Retinal pigment epithelial cell (primary cell): Measurements from ENCODE around the gene SDHA.
"Not testable (repeated sequence)": the region's sequence is repeated elsewhere in the genome, so short reads cannot be mapped to it uniquely, and the experiment has no call there.

Source experiments
- DNase-seq: peaks from one replicate; pipeline ENCODE4 v3.0.0-alpha.2; 2010; ENCODE audit warnings: low read depth
- H3K4me3 ChIP-seq: 2 replicates; pipeline ENCODE4 v1.5.1; 2011; ENCODE audit warnings: mild to moderate bottlenecking, low read length, control low read depth, moderate library complexity
- CTCF ChIP-seq: conservative IDR thresholded peaks from 2 replicates; pipeline ENCODE4 v1.5.1; 2011; ENCODE audit warnings: low read depth, low read length, control low read depth, inconsistent platforms

SDHA gene

GRCh38 chr5:267716-268115, 49.6 kb downstream of the SDHA start:
- TF ChIP-seq CTCF: no peak
- no peak overlapping the region for H3K4me3 ChIP-seq
- no peak for DNase-seq

GRCh38 chr5:270340-270739, 52.2 kb downstream of the SDHA start:
- no peak for TF ChIP-seq CTCF
- H3K4me3 ChIP-seq: no peak overlapping the region
- DNase-seq: no peak

- not testable (repeated sequence) for DNase-seq
- H3K4me3 ChIP-seq: peak overlapping the region; percentile 61
Observed at GRCh38 chr5:271828-272167, 53.7 kb downstream of the SDHA start.

- DNase-seq, H3K4me3 ChIP-seq: not testable (repeated sequence)
Observed at GRCh38 chr5:273091-273490, 55.0 kb downstream of the SDHA start.

GRCh38 chr5:273491-273890, 55.4 kb downstream of the SDHA start:
- DNase-seq, H3K4me3 ChIP-seq: not testable (repeated sequence)

- DNase-seq, H3K4me3 ChIP-seq: not testable (repeated sequence)
Observed at GRCh38 chr5:274346-274745, 56.2 kb downstream of the SDHA start.

- H3K4me3 ChIP-seq: no peak overlapping the region
- DNase-seq: no peak
- TF ChIP-seq CTCF: no peak
Observed at GRCh38 chr5:278646-279045, 60.5 kb downstream of the SDHA start.

- not testable (repeated sequence) for H3K4me3 ChIP-seq, DNase-seq
Observed at GRCh38 chr5:279051-279665, 61.0 kb downstream of the SDHA start.

GRCh38 chr5:285991-286557, 68.0 kb downstream of the SDHA start:
- no peak for TF ChIP-seq CTCF
- no peak for DNase-seq
- H3K4me3 ChIP-seq: no peak overlapping the region

- H3K4me3 ChIP-seq, DNase-seq: not testable (repeated sequence)
Observed at GRCh38 chr5:290200-290599, 72.1 kb downstream of the SDHA start.

- not testable (repeated sequence) for DNase-seq, H3K4me3 ChIP-seq
Observed at GRCh38 chr5:291345-291744, 73.2 kb downstream of the SDHA start.

- DNase-seq, H3K4me3 ChIP-seq: not testable (repeated sequence)
Observed at GRCh38 chr5:294788-295187, 76.7 kb downstream of the SDHA start.

GRCh38 chr5:296207-296606, 78.1 kb downstream of the SDHA start:
- not testable (repeated sequence) for H3K4me3 ChIP-seq, DNase-seq

- not testable (repeated sequence) for H3K4me3 ChIP-seq, DNase-seq
Observed at GRCh38 chr5:296954-297353, 78.8 kb downstream of the SDHA start.

- not testable (repeated sequence) for H3K4me3 ChIP-seq, DNase-seq
Observed at GRCh38 chr5:297448-297847, 79.3 kb downstream of the SDHA start.
